Thoracic aorta (tissue), 2 donors: ENCODE measurements around the gene USP6NL. TPM values are rescaled to one million over a fixed set of nuclear protein-coding genes. Genes with fewer than 3 reads are reported as not detected.
"Not testable (repeated sequence)": the region's sequence is repeated elsewhere in the genome, so short reads cannot be mapped to it uniquely, and the experiment has no call there.

Experiments
- ATAC-seq: fragments of 150-250 bp; one replicate; pipeline ENCODE4 v1.8.0; 2017; ENCODE audit warnings: low read depth; ENCODE audit not compliant: insufficient number of reproducible peaks, low FRiP score
- DNase-seq: peaks from one replicate; pipeline ENCODE4 v3.0.0-alpha.2; 2020; ENCODE audit warnings: low spot score
- H3K27ac ChIP-seq, 2 donors: fragments of 200-600 bp; sonication (generic); 1 replicate in 1 of 2; 2 replicates in 1 of 2; pipeline ENCODE4 v1.5.1; 2016; ENCODE audit warnings: mild to moderate bottlenecking in 2 of 2, moderate library complexity in 2 of 2
- H3K27me3 ChIP-seq: fragments of 200-600 bp; sonication (generic); replicated peaks from 2 replicates; pipeline ENCODE4 v1.6.0; 2016; ENCODE audit warnings: mild to moderate bottlenecking; ENCODE audit not compliant: insufficient read depth
- H3K36me3 ChIP-seq: fragments of 200-600 bp; sonication (generic); one replicate; pipeline ENCODE4 v1.5.1; 2016
- H3K4me1 ChIP-seq, 2 donors: fragments of 200-600 bp; sonication (generic); 1 replicate in 1 of 2; 2 replicates in 1 of 2; pipeline versions ENCODE4 v1.5.1 to v1.6.0; 2016; ENCODE audit warnings: low read depth in 2 of 2, mild to moderate bottlenecking in 1 of 2; ENCODE audit not compliant: control insufficient read depth in 1 of 2
- H3K4me3 ChIP-seq: fragments of 200-600 bp; sonication (generic); 2 replicates; pipeline ENCODE4 v1.5.1; 2016; ENCODE audit warnings: mild to moderate bottlenecking
- H3K9me3 ChIP-seq: fragments of 200-600 bp; sonication (generic); 2 replicates; pipeline ENCODE4 v1.5.1; 2016
- CTCF ChIP-seq: fragments of 200-600 bp; sonication (generic); IDR thresholded peaks from one replicate; pipeline ENCODE4 v1.5.1; 2019; ENCODE audit warnings: antibody characterized with exemption
- total RNA-seq, 2 donors: library from RNA; depleted of rRNA; stranded (reverse); fragments of >200 nt; gene quantifications; one replicate each; pipeline versions ENCODE4 v1.1.0 to v1.2.3, GENCODE V29; 2016

Gene USP6NL
- total RNA-seq, 2 donors from 2014 or later: 9.5 to 15.0 TPM

- TF ChIP-seq CTCF: no peak
- ATAC-seq: no peak
These were observed 170.3 kb downstream of the USP6NL start for GRCh38 chr10:11441151-11441535.

GRCh38 chr10:11440250-11441150, 170.9 kb downstream of the USP6NL start:
- no peak for TF ChIP-seq CTCF
- ATAC-seq: no peak

More at GRCh38 chr10:11441151-11441535, 170.3 kb downstream of the USP6NL start:
- Histone ChIP-seq H3K27me3 (no peaks in the 10 kb centered on the region), H3K27ac (no peak overlapping the region), H3K36me3 (no peaks in the 10 kb centered on the region), H3K4me3 (no peak overlapping the region), H3K9me3 (no peaks in the 10 kb centered on the region), H3K4me1 (no peaks in the 10 kb centered on the region)
- DNase-seq: no peak

DNA sequence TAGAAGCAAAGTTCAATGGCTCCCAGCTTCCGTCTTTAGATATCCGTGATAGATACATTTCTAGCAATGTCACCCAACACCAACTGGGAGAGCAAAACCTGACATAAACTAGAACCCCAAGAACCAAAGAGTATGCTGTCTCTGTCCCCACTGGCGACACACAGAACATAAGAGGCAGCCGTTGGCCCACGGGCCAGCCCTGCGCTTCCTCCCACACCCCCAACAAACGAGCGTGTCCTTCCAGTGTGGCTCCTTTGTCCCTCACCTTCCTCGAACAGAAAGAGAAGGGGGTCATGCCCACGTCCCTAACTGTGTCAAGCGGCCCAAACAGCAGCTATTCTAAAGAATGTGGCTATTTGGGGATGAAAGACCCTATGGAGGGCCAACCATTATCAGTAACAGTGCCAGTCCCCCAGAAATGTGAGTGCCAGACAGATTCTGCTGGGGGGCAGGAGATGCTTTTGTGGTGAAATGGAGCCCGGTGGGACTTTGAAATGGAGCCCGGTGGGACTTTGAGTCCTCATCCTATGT, 171.9 kb downstream of the USP6NL start:
- DNase-seq (no peak), ATAC-seq (no peak)

More at GRCh38 chr10:11440250-11441150, 170.9 kb downstream of the USP6NL start:
- no peaks in the 10 kb centered on the region for H3K9me3 ChIP-seq
- no peak for DNase-seq
- no peak overlapping the region for H3K27ac ChIP-seq
- no peaks in the 10 kb centered on the region for H3K36me3 ChIP-seq
- H3K27me3 ChIP-seq: no peaks in the 10 kb centered on the region
- H3K4me1 ChIP-seq: no peaks in the 10 kb centered on the region
- no peak overlapping the region for H3K4me3 ChIP-seq

DNA sequence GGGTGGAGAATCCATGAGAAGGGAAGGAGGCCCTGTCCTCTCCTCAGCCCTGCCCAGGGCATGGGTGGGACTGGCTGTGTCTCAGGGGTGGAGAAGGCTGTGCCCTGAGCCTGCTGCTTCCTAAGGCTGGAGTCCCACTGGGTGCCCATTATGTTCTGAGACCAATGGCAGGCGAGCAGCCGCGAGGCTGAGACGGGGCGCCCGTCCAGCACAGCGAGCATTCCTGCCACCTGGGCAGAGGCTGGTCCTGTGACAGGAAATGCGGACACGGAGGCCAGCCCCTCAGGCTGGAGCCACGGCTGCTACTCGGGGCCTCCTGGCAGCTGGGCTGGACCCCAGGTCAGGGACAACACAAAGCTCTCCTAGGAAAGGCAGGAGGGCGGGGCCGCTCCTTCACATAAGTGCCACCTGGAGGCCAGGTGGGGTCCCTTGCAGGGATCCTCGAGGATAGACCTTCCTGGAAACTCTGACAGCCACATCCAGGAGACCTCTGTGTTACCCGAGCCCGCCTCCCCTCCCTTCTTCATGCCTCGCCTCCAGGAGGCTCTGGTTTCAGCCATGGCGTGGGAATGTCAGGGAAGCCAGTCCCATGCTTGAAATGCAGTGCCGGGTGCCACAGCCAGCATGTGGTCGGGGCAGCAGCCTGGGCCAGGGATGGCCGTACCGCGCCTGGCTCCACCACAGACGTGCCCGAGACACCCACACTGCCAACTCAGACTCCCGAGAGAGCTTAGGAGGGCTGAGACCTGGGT, 173.9 kb downstream of the USP6NL start:
- H3K9me3 ChIP-seq: no peaks in the 10 kb centered on the region
- H3K27me3 ChIP-seq: no peaks in the 10 kb centered on the region
- no peak overlapping the region for H3K4me3 ChIP-seq
- no peak overlapping the region for H3K27ac ChIP-seq
- no peak for DNase-seq
- H3K36me3 ChIP-seq: no peaks in the 10 kb centered on the region
- no peak for TF ChIP-seq CTCF
- H3K4me1 ChIP-seq: no peaks in the 10 kb centered on the region
- ATAC-seq: no peak

More for the DNA sequence above, 171.9 kb downstream of the USP6NL start:
- Histone ChIP-seq H3K27ac (no peak overlapping the region), H3K9me3 (no peaks in the 10 kb centered on the region), H3K4me3 (no peak overlapping the region), H3K4me1 (no peaks in the 10 kb centered on the region), H3K27me3 (no peaks in the 10 kb centered on the region), H3K36me3 (no peaks in the 10 kb centered on the region)
- TF ChIP-seq CTCF: no peak

GRCh38 chr10:11436445-11436844, 175.0 kb downstream of the USP6NL start:
- ATAC-seq, H3K27me3 ChIP-seq, H3K27ac ChIP-seq, H3K36me3 ChIP-seq, DNase-seq, H3K4me1 ChIP-seq, H3K4me3 ChIP-seq, H3K9me3 ChIP-seq: not testable (repeated sequence)
